Loucy (cell line): Measurements from ENCODE around the gene EXD3.

Source experiments
- EZH2phosphoT487 ChIP-seq: fragments of 200-600 bp; IDR thresholded peaks from 2 replicates; pipeline ENCODE4 v1.6.1; 2018; ENCODE audit warnings: antibody characterized with exemption, mild to moderate bottlenecking, moderate library complexity, borderline replicate concordance
- TF ChIP-seq, protein P1 (sequence below): fragments of 200-600 bp; sonication (generic); conservative IDR thresholded peaks from 2 replicates; pipeline ENCODE4 v1.5.1; 2014; ENCODE audit warnings: mild to moderate bottlenecking, antibody characterized with exemption, low read length

DNA sequence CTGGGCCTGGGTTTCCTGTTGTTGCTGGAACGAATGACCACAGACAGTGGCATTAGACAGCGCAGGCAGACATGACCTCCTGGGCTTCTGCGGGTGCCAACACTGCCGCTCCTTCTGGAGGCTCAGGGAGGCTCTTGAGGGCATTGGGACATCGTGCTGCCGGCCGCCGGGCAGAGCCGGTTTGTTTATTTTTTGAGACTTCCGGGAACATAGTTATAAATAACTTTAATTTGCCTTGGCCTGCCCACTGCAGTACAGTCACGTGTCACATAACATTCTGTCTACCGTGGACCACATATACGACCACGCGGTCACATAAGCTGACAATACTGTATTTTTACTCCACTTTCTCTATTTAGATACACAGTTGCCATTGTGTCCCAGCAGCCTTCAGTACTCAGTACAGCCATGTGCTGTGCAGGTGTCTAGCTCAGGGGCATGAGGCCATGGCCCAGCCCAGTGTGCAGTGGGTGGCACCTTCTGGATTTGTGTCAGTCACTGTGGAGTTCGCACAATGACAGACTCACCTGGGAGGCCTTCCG lies 153.7 kb downstream of the EXD3 start:
- TF ChIP-seq, protein P1, sequence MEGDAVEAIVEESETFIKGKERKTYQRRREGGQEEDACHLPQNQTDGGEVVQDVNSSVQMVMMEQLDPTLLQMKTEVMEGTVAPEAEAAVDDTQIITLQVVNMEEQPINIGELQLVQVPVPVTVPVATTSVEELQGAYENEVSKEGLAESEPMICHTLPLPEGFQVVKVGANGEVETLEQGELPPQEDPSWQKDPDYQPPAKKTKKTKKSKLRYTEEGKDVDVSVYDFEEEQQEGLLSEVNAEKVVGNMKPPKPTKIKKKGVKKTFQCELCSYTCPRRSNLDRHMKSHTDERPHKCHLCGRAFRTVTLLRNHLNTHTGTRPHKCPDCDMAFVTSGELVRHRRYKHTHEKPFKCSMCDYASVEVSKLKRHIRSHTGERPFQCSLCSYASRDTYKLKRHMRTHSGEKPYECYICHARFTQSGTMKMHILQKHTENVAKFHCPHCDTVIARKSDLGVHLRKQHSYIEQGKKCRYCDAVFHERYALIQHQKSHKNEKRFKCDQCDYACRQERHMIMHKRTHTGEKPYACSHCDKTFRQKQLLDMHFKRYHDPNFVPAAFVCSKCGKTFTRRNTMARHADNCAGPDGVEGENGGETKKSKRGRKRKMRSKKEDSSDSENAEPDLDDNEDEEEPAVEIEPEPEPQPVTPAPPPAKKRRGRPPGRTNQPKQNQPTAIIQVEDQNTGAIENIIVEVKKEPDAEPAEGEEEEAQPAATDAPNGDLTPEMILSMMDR, result no peak
- TF ChIP-seq EZH2phosphoT487, result no peak
